Type B pancreatic cell (in vitro differentiated cells): Measurements from ENCODE around the gene GDPD5. TPM values are rescaled to one million over a fixed set of nuclear protein-coding genes. Genes with fewer than 3 reads are reported as not detected.

Source experiments
- DNase-seq: peaks from one replicate; pipeline ENCODE4 v3.0.0; 2021; ENCODE audit warnings: mixed read lengths; ENCODE audit not compliant: unreplicated experiment; ENCODE audit errors: extremely low spot score
- H3K27ac Mint-ChIP-seq: 2 replicates; pipeline ENCODE4 v1.8.0; 2021; ENCODE audit warnings: mild to moderate bottlenecking, mixed read lengths
- H3K27me3 Mint-ChIP-seq: 2 replicates; pipeline ENCODE4 v1.8.0; 2021; ENCODE audit warnings: mixed read lengths
- H3K36me3 Mint-ChIP-seq: 2 replicates; pipeline ENCODE4 v1.8.0; 2021; ENCODE audit warnings: mixed read lengths
- H3K4me1 Mint-ChIP-seq: one replicate; pipeline ENCODE4 v1.8.0; 2021; ENCODE audit warnings: mixed read lengths; ENCODE audit not compliant: unreplicated experiment
- H3K4me3 Mint-ChIP-seq: 2 replicates; pipeline ENCODE4 v1.8.0; 2021; ENCODE audit warnings: mild to moderate bottlenecking, mixed read lengths
- H3K9me3 Mint-ChIP-seq: 2 replicates; pipeline ENCODE4 v1.8.0; 2021; ENCODE audit warnings: mixed read lengths
- total RNA-seq: library from RNA; stranded (reverse); gene quantifications from 2 replicates; pipeline ENCODE4 v1.2.1, GENCODE V29; 2021; ENCODE audit warnings: low replicate concordance
- TF ChIP-seq, protein P1 (sequence below): fragments of 200-600 bp; sonication (generic); conservative IDR thresholded peaks from 2 replicates; pipeline ENCODE4 v1.5.0; 2021; ENCODE audit warnings: antibody characterized with exemption, mild to moderate bottlenecking

The GDPD5 gene
- total RNA-seq, 1 donor from 2014 or later: 11.3 TPM

DNA sequence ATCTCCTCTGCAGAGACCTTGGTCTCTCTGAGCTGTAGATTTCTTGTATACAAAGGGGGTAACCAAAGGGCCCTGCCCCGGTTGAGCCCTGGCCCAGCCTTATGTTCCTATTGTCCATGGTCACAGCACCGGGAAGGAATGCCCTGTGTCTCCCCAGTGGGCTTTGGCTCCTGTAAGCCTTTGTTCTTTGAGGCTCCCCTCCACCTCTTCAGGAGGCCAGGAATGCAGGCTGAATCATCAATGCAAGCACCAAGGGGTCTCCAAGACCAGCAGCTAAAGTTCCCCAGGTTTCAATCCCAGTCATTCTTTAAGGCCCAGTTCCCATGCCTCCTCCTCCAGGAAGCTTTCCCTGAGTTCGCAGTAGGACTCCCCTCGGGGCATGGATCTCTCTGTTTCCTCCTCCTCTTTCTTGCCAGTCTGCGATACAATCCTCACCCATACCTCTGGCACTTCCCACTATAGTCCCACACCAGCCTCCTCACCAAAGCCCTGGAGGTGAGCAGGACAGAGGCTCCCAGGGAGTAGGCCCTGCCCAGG is 63.6 kb downstream of the GDPD5 start:
- TF ChIP-seq, protein P1, sequence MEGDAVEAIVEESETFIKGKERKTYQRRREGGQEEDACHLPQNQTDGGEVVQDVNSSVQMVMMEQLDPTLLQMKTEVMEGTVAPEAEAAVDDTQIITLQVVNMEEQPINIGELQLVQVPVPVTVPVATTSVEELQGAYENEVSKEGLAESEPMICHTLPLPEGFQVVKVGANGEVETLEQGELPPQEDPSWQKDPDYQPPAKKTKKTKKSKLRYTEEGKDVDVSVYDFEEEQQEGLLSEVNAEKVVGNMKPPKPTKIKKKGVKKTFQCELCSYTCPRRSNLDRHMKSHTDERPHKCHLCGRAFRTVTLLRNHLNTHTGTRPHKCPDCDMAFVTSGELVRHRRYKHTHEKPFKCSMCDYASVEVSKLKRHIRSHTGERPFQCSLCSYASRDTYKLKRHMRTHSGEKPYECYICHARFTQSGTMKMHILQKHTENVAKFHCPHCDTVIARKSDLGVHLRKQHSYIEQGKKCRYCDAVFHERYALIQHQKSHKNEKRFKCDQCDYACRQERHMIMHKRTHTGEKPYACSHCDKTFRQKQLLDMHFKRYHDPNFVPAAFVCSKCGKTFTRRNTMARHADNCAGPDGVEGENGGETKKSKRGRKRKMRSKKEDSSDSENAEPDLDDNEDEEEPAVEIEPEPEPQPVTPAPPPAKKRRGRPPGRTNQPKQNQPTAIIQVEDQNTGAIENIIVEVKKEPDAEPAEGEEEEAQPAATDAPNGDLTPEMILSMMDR: no peak
- Mint-ChIP-seq H3K27me3 (no peaks in the 10 kb centered on the region), H3K27ac (no peak overlapping the region), H3K4me1 (peaks cover 39% of the 10 kb centered on the region), H3K9me3 (no peaks in the 10 kb centered on the region), H3K36me3 (no peaks in the 10 kb centered on the region), H3K4me3 (no peak overlapping the region)
- no peak for DNase-seq

DNA sequence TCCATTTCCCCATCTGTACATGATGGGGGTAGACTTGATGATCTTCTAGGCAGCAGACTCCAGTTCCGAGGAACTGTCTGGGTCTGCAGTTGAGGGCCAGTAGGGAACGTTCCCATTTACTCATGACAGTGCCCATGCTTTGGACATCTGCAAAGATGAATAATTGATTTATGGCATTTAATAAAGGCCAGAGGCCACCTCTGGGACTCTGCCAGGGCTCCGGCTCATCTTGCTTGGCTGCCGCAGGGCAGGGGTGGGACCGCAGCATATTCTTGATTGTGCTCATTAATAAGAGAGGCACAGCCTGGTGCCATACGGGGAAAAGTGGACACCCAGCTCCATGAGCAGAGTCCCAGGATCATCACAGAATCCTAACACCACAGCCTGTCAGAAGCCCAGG is 64.6 kb downstream of the GDPD5 start:
- H3K4me1 Mint-ChIP-seq: peaks cover 32% of the 10 kb centered on the region
- no peak for DNase-seq
- H3K27me3 Mint-ChIP-seq: no peaks in the 10 kb centered on the region
- no peak overlapping the region for H3K27ac Mint-ChIP-seq
- H3K36me3 Mint-ChIP-seq: no peaks in the 10 kb centered on the region
- no peak overlapping the region for H3K4me3 Mint-ChIP-seq
- H3K9me3 Mint-ChIP-seq: no peaks in the 10 kb centered on the region
- TF ChIP-seq, protein P1: no peak

DNA sequence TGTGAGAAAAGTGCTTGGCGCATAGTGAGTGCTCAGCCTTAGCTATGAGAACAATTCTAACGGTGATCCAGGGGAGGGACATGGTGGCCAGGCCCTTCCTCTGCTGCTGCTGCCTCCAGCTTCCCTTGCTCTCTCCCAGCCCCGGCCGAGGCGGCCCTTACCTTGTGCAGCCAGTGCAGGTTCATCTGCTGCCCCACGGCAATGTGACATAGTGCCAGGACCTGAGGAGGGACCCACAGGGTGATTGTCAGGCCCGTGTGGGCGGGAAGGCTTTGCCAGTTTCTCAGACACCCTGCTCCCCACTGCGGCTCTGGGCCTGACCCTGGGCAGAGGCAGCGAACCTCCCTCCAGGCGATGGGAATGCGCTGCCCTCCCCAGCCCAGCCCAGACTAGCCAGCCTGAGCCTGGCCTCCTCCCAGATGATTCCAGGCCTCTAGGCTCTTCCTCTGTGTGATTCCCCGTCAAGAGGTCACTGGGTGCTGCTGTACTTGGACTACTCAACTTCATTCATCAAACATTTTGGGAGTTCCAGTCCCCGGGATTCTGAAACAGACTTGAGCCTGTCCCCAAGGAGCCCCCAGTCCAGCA is 69.1 kb downstream of the GDPD5 start:
- H3K27me3 Mint-ChIP-seq: peaks cover 4% of the 10 kb centered on the region
- no peak overlapping the region for H3K4me3 Mint-ChIP-seq
- peaks cover 17% of the 10 kb centered on the region for H3K4me1 Mint-ChIP-seq
- H3K36me3 Mint-ChIP-seq: no peaks in the 10 kb centered on the region
- no peak for DNase-seq
- no peaks in the 10 kb centered on the region for H3K9me3 Mint-ChIP-seq
- TF ChIP-seq, protein P1: no peak
- no peak overlapping the region for H3K27ac Mint-ChIP-seq

DNA sequence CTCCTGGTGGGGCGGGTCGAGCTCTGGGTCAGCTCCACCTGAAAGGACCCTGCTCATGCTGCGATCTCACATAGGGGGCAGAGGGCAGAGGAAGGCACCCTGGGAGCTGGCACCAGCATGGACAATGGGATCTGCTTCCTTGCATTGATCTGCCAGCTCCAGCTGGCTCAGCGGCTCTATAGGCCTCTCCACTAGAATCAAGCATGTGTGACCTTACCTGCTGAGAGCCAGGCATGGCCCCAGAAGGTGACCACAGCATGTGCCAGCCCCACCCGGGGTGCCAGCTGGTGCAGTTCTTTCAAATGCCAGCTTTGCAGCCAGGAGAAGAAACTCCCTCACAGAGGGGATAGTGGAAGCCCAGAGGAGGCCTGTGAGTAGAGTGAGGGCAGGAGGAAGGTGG is 70.8 kb downstream of the GDPD5 start:
- Mint-ChIP-seq H3K9me3 (no peaks in the 10 kb centered on the region), H3K27me3 (peaks cover 4% of the 10 kb centered on the region), H3K36me3 (no peaks in the 10 kb centered on the region), H3K27ac (no peak overlapping the region), H3K4me1 (peaks cover 17% of the 10 kb centered on the region), H3K4me3 (no peak overlapping the region)
- TF ChIP-seq, protein P1: no peak
- DNase-seq: no peak

DNA sequence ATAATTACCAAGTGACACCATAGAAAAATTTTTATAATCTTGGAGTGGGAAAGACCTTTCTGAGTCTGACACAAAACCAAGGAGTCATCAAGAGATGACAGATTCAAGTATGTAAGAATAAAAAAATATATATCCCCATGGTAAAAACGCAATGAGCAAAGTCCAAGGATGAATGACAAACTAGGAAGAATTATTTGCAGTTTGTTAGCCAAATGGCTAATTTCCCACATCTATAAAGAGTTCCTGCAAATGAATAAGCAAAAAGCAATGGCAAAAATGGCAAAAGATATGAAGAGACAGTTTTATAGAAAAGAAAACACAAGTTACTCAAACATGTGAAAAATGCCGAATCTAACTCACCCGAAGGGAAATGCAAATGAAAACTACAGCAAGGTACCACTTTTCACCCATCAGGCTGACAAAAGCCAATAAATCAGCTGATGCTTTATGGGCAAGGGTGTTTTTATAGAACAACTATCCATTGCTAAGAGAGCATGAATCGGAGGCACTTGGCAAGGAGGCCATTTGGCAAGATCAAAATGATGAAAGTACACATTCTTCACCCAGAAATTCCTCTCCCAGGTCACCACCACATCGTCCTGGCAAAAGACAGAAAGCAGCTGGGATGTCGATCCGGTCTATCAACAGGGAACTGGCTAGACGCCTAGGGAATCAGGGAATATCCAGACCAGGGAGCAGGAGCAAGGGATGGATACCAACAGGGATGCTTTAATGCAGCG is 71.7 kb downstream of the GDPD5 start:
- TF ChIP-seq, protein P1: no peak
- Mint-ChIP-seq H3K36me3 (no peaks in the 10 kb centered on the region), H3K4me3 (no peak overlapping the region), H3K9me3 (no peaks in the 10 kb centered on the region), H3K4me1 (peaks cover 17% of the 10 kb centered on the region), H3K27me3 (peaks cover 4% of the 10 kb centered on the region), H3K27ac (no peak overlapping the region)
- no peak for DNase-seq
